GM12878 (cell line): ENCODE measurements around the gene MRPL22. TPM values are rescaled to one million over a fixed set of nuclear protein-coding genes. Genes with fewer than 3 reads are reported as not detected.
A peak's percentile ranks its signal among the peaks of the same experiment; 100 is the strongest.

Source experiments
- ATAC-seq: fragments of 200-7000 bp; cut with Tn5 transposase; 3 replicates; pipeline ENCODE4 v1.9.1; 2020; ENCODE audit warnings: mild to moderate bottlenecking, moderate library complexity
- BruUV-seq: library from RNA; stranded (reverse); fragments of 400-500 nt; replicated peaks from 2 replicates; lab custom pipeline; 2021; lab: Mats Ljungman, UMichigan
- CTCF ChIA-PET: fragments of 300-600 bp; sonication (Branson Sonifier 250); formaldehyde crosslinking; extraction: SDS; loops from one replicate; lab custom pipeline; 2021; ENCODE audit warnings: inconsistent platforms; lab: Yijun Ruan, JAX
- POLR2A ChIA-PET: fragments of 350-600 bp; formaldehyde crosslinking; extraction: SDS; loops from one replicate; lab custom pipeline; 2021; ENCODE audit warnings: inconsistent platforms; lab: Charles Lee
- RAD21 ChIA-PET: fragments of 300-600 bp; sonication (Branson Sonifier 250); formaldehyde crosslinking; loops from one replicate; lab custom pipeline; 2023; ENCODE audit warnings: antibody characterized with exemption; ENCODE audit not compliant: unreplicated experiment; lab: Charles Lee
- SMC1A ChIA-PET: fragments of 300-600 bp; sonication (Branson Sonifier 250); formaldehyde crosslinking; loops from one replicate; lab custom pipeline; 2023; ENCODE audit not compliant: unreplicated experiment, uncharacterized antibody; lab: Charles Lee
- DNase-seq: peaks from one replicate; pipeline ENCODE4 v3.0.0-alpha.2; 2011; ENCODE audit warnings: low read depth, low spot score
- FAIRE-seq: peaks from 3 replicates; lab custom pipeline; 2011; peaks lifted over from hg19 to GRCh38; lab: Jason Lieb, UNC
- H2AFZ ChIP-seq: 2 replicates; pipeline ENCODE4 v1.6.0; 2011; ENCODE audit warnings: low read depth, low read length, control low read depth; ENCODE audit not compliant: control insufficient read depth
- H3K27ac ChIP-seq: 2 replicates; pipeline ENCODE4 v1.5.1; 2011; ENCODE audit warnings: control low read depth; ENCODE audit not compliant: control insufficient read depth, insufficient read depth
- H3K27me3 ChIP-seq, 2 experiments: replicated peaks in 1 of 2; 2 replicates each; pipeline versions ENCODE4 v1.6.0 to v1.6.1; 2011; ENCODE audit warnings: low read length in 1 of 2; ENCODE audit not compliant: control insufficient read depth in 2 of 2, insufficient read depth in 2 of 2
- H3K36me3 ChIP-seq, 2 experiments: 2 replicates each; pipeline ENCODE4 v1.5.1; 2011; ENCODE audit warnings: low read length in 1 of 2; ENCODE audit not compliant: control insufficient read depth in 2 of 2, insufficient read depth in 2 of 2
- H3K4me1 ChIP-seq: 2 replicates; pipeline ENCODE4 v1.6.1; 2011; ENCODE audit warnings: mild to moderate bottlenecking, low read length, moderate library complexity, mixed read lengths; ENCODE audit not compliant: control insufficient read depth, insufficient read depth
- H3K4me2 ChIP-seq: 2 replicates; pipeline ENCODE4 v1.6.0; 2011; ENCODE audit warnings: control low read depth; ENCODE audit not compliant: control insufficient read depth, insufficient read depth
- H3K4me3 ChIP-seq: fragments of 200-600 bp; sonication (generic); 2 replicates; pipeline ENCODE4 v1.5.1; 2016
- H3K79me2 ChIP-seq: 2 replicates; pipeline ENCODE4 v1.6.0; 2011; ENCODE audit warnings: low read length; ENCODE audit not compliant: control insufficient read depth, insufficient read depth
- H3K9ac ChIP-seq: 2 replicates; pipeline ENCODE4 v1.8.0; 2011; ENCODE audit warnings: low read length, control low read depth, mixed read lengths; ENCODE audit not compliant: control insufficient read depth, insufficient read depth
- H3K9me3 ChIP-seq: replicated peaks from 3 replicates; pipeline ENCODE4 v1.5.1; 2011; ENCODE audit warnings: mild to moderate bottlenecking, low read length; ENCODE audit not compliant: control insufficient read depth, insufficient read depth
- H4K20me1 ChIP-seq: 2 replicates; pipeline ENCODE4 v1.6.0; 2011; ENCODE audit not compliant: control insufficient read depth, insufficient read depth
- CEBPB ChIP-seq, 2 experiments: fragments of 150-350 bp in 1 of 2; IDR thresholded peaks; 2 replicates each; pipeline ENCODE4 v1.6.1; 2012 to 2014; ENCODE audit warnings: low read depth in 2 of 2, low read length in 2 of 2, borderline replicate concordance in 1 of 2, inconsistent platforms in 1 of 2
- CEBPZ ChIP-seq: fragments of 150-350 bp; IDR thresholded peaks from 2 replicates; pipeline ENCODE4 v1.6.1; 2016; ENCODE audit warnings: low read depth, low read length
- CHD2 ChIP-seq: IDR thresholded peaks from 2 replicates; pipeline ENCODE4 v1.6.1; 2011; ENCODE audit warnings: low read depth, low read length, improper control_type of control experiment, borderline replicate concordance
- CTCF ChIP-seq, 3 experiments: IDR thresholded peaks in 2 of 3; conservative IDR thresholded peaks in 1 of 3; 2 replicates each; pipeline ENCODE4 v1.5.1; 2011; ENCODE audit warnings: low read depth in 3 of 3, low read length in 3 of 3, mild to moderate bottlenecking in 3 of 3, control low read depth in 2 of 3, moderate library complexity in 2 of 3, inconsistent platforms in 1 of 3, mixed read lengths in 1 of 3; ENCODE audit not compliant: control insufficient read depth in 2 of 3, insufficient read depth in 1 of 3; ENCODE audit errors: extremely low read depth in 1 of 3
- MEF2B ChIP-seq: fragments of 450-650 bp; IDR thresholded peaks from 2 replicates; pipeline ENCODE4 v1.6.1; 2018; ENCODE audit warnings: mild to moderate bottlenecking, moderate library complexity; ENCODE audit not compliant: partially characterized antibody, poor library complexity, severe bottlenecking
- MTA2 ChIP-seq: fragments of 450-650 bp; IDR thresholded peaks from 2 replicates; pipeline ENCODE4 v1.6.1; 2016; ENCODE audit warnings: low read depth, mild to moderate bottlenecking, moderate library complexity
- NR2F1 ChIP-seq: fragments of 450-650 bp; conservative IDR thresholded peaks from 2 replicates; pipeline ENCODE4 v1.6.1; 2017; ENCODE audit warnings: mild to moderate bottlenecking
- PKNOX1 ChIP-seq: fragments of 450-650 bp; IDR thresholded peaks from 2 replicates; pipeline ENCODE4 v1.6.1; 2016; ENCODE audit warnings: mild to moderate bottlenecking
- RB1 ChIP-seq: fragments of 450-650 bp; formaldehyde crosslinking; IDR thresholded peaks from 2 replicates; pipeline ENCODE4 v1.6.1; 2017; ENCODE audit warnings: mild to moderate bottlenecking, borderline replicate concordance
- RBBP5 ChIP-seq: fragments of 200-600 bp; sonication (generic); conservative IDR thresholded peaks from 2 replicates; pipeline ENCODE4 v1.6.1; 2016
- RUNX3 ChIP-seq: IDR thresholded peaks from 2 replicates; pipeline ENCODE4 v1.6.1; 2012; ENCODE audit warnings: low read length, inconsistent platforms
- SMARCA5 ChIP-seq: fragments of 450-650 bp; IDR thresholded peaks from 2 replicates; pipeline ENCODE4 v1.6.1; 2017; ENCODE audit warnings: mild to moderate bottlenecking
- TAF1 ChIP-seq: IDR thresholded peaks from 2 replicates; pipeline ENCODE4 v1.6.1; 2011; ENCODE audit warnings: mild to moderate bottlenecking, low read depth, low read length, borderline replicate concordance
- TCF7 ChIP-seq: IDR thresholded peaks from 2 replicates; pipeline ENCODE4 v1.6.1; 2014; ENCODE audit warnings: antibody characterized with exemption, borderline replicate concordance
- WGBS: methylation state at CpG from one replicate; pipeline ENCODE4 v1.1.6; 2016; ENCODE audit warnings: low lambda C conversion rate; ENCODE audit not compliant: insufficient replicate concordance, insufficient coverage; ENCODE audit errors: missing lambda C conversion rate; 5-methylcytosine and 5-hydroxymethylcytosine counted together
- in situ Hi-C: fragments of 300-500 bp; cut with MboI; formaldehyde crosslinking; loops from 9 replicates; pipeline ENCODE4 v1.14.3; 2018; ENCODE audit warnings: mixed read lengths
- intact Hi-C: fragments of 100-400 bp; cut with micrococcal nuclease; formaldehyde crosslinking; loops from one replicate; pipeline ENCODE4 v1.14.2; 2022; ENCODE audit not compliant: unreplicated experiment
- polyA plus RNA-seq, 11 experiments: library from polyadenylated mRNA; depleted of rRNA in 4 of 11; unstranded in 6 of 11; stranded (reverse) in 5 of 11; fragments of >200 nt; fragmentation: Nextera tagmentation in 4 of 11; fragmentation: Illumina TruSeq in 1 of 11; extraction: Ambion mirVana in 4 of 11; extraction: Trizol in 1 of 11; gene quantifications; 1 replicate in 1 of 11; 2 replicates in 10 of 11; pipeline versions ENCODE4 v1.2.1 to v1.2.3, GENCODE V29; 2011 to 2016; ENCODE audit warnings: inconsistent platforms in 2 of 11, missing spikeins in 2 of 11, low read depth in 1 of 11
- total RNA-seq, 4 experiments: library from RNA; depleted of rRNA in 3 of 4; stranded (reverse); fragments of >200 nt in 3 of 4; fragmentation: Illumina TruSeq in 1 of 4; extraction: Trizol in 1 of 4; gene quantifications; 2 replicates each; pipeline versions ENCODE4 v1.2.1 to v1.2.3, GENCODE V29; 2013 to 2021

Gene MRPL22
- total and polyA plus RNA-seq, 10 of the 15 experiments (the other 5 are each of a cell fraction or from before 2014, with no cell fraction given): 29.7 to 318 (median 93.4) TPM

GRCh38 chr5:154962494-154962893 lies 21.6 kb downstream of the MRPL22 start (continued):
- TF ChIP-seq CEBPB (IDR thresholded peaks at IDR 0.05; ENCODE audit: borderline replicate concordance in 1 of 2, low read depth in 2 of 2, low read length in 2 of 2) (no peak), PKNOX1 (0 out of 2 replicates have a peak, but pooled peaks have one; percentile 31), RUNX3 (peak; percentile 76), MTA2 (0 out of 2 replicates have a peak, but pooled peaks have one; percentile 24), MEF2B (peak; percentile 31), RBBP5 (no peak), TAF1 (no peak), RB1 (no peak)

GRCh38 chr5:154966081-154966841 lies 25.4 kb downstream of the MRPL22 start:
- H3K4me3 ChIP-seq: no peak overlapping the region
- no peaks in the 10 kb centered on the region for H4K20me1 ChIP-seq
- intact Hi-C loops: no loop called here
- H2AFZ ChIP-seq: no peak overlapping the region
- ChIA-PET POLR2A (no interaction called here), SMC1A (no interaction called here), RAD21 (no interaction called here), CTCF (interaction anchor here (0.6 to 1.6 kb wide), 2 partner anchors 20 to 112 kb away, joined by 3 read pairs; no protein-coding TSS in a partner anchor)
- no peak overlapping the region for H3K27ac ChIP-seq
- FAIRE-seq (no peak), ATAC-seq (no peak), DNase-seq (no peak)
- H3K36me3 ChIP-seq: peaks cover 4 to 16% of the 10 kb centered on the region in 2 experiments; a peak in 3 of 4 replicates
- no peaks in the 10 kb centered on the region for H3K9me3 ChIP-seq
- no peak overlapping the region for H3K9ac ChIP-seq
- in situ Hi-C loops: no loop called here
- H3K4me2 ChIP-seq: no peak overlapping the region
- no TSS peak for BruUV-seq
- H3K27me3 ChIP-seq: no peaks in the 10 kb centered on the region
- 96% methylated on average over 7 of the region's 7 CpGs for WGBS
- H3K4me1 ChIP-seq: no peaks in the 10 kb centered on the region; the same call in 1 of the 2 replicates
- no peaks in the 10 kb centered on the region for H3K79me2 ChIP-seq
- TF ChIP-seq CTCF (IDR thresholded peaks at IDR 0.05 in 2 of 3, conservative IDR thresholded peaks at IDR 0.05 in 1 of 3; ENCODE audit: control insufficient read depth in 2 of 3, extremely low read depth in 1 of 3, insufficient read depth in 1 of 3, low read depth in 3 of 3, low read length in 3 of 3) (no peak), CHD2 (no peak), TCF7 (no peak), SMARCA5 (no peak), NR2F1 (no peak), CEBPZ (no peak)
